HL-60 (cell line): ENCODE results near the gene CFAP74.

Experiments used
- DNase-seq, 2 experiments: peaks; one replicate each; pipeline ENCODE4 v3.0.0-alpha.2; 2010 to 2020; ENCODE audit warnings: low read depth in 1 of 2, low spot score in 1 of 2
- H3K27ac ChIP-seq: fragments of 250-450 bp; sonication (Bioruptor Pico); replicated peaks from 2 replicates; pipeline ENCODE4 v1.5.1; 2020; ENCODE audit warnings: mild to moderate bottlenecking, moderate library complexity
- H3K27me3 ChIP-seq: fragments of 250-450 bp; sonication (Bioruptor Pico); 2 replicates; pipeline ENCODE4 v1.5.1; 2021; ENCODE audit warnings: mild to moderate bottlenecking, moderate library complexity; ENCODE audit not compliant: insufficient read depth, poor library complexity, severe bottlenecking
- H3K4me3 ChIP-seq: replicated peaks from 2 replicates; pipeline ENCODE4 v1.5.1; 2011; ENCODE audit warnings: mild to moderate bottlenecking, control low read depth, low read length; ENCODE audit not compliant: insufficient read depth
- GABPA ChIP-seq: IDR thresholded peaks from 2 replicates; pipeline ENCODE4 v1.6.1; 2012; ENCODE audit warnings: low read depth
- POLR2AphosphoS5 ChIP-seq: IDR thresholded peaks from 2 replicates; pipeline ENCODE4 v1.6.1; 2012; ENCODE audit warnings: low read depth
- SPI1 ChIP-seq: IDR thresholded peaks from 2 replicates; pipeline ENCODE4 v1.6.1; 2012; ENCODE audit warnings: low read depth, mild to moderate bottlenecking, borderline replicate concordance
- TF ChIP-seq, protein P1 (sequence below): IDR thresholded peaks from 2 replicates; pipeline ENCODE4 v1.6.1; 2012; ENCODE audit warnings: low read depth; ENCODE audit not compliant: insufficient replicate concordance
- TF ChIP-seq, protein P2 (sequence below): IDR thresholded peaks from one replicate; pipeline ENCODE4 v1.5.1; 2011; ENCODE audit warnings: low read length, control low read depth, inconsistent platforms; ENCODE audit not compliant: insufficient read depth

The CFAP74 gene

DNA sequence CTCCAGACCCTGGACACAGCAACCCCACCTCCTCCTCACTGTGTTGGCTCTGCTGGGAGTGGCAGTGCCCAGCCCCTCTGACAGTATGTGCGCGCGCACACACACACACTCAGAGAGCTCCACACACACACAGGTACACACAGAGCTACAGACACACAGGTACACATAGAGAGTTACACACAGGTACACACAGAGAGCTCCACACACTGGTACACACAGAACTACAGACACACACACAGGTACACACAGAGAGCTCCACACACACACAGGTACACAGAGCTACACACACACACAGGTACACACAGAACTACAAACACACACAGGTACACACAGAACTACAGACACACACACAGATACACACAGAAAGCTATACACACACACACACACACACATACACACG lies 40.3 kb upstream of the CFAP74 start:
- no peak overlapping the region for H3K4me3 ChIP-seq
- no peak for DNase-seq
- H3K27me3 ChIP-seq, result peaks cover 19% of the 10 kb centered on the region
- TF ChIP-seq, protein P1, sequence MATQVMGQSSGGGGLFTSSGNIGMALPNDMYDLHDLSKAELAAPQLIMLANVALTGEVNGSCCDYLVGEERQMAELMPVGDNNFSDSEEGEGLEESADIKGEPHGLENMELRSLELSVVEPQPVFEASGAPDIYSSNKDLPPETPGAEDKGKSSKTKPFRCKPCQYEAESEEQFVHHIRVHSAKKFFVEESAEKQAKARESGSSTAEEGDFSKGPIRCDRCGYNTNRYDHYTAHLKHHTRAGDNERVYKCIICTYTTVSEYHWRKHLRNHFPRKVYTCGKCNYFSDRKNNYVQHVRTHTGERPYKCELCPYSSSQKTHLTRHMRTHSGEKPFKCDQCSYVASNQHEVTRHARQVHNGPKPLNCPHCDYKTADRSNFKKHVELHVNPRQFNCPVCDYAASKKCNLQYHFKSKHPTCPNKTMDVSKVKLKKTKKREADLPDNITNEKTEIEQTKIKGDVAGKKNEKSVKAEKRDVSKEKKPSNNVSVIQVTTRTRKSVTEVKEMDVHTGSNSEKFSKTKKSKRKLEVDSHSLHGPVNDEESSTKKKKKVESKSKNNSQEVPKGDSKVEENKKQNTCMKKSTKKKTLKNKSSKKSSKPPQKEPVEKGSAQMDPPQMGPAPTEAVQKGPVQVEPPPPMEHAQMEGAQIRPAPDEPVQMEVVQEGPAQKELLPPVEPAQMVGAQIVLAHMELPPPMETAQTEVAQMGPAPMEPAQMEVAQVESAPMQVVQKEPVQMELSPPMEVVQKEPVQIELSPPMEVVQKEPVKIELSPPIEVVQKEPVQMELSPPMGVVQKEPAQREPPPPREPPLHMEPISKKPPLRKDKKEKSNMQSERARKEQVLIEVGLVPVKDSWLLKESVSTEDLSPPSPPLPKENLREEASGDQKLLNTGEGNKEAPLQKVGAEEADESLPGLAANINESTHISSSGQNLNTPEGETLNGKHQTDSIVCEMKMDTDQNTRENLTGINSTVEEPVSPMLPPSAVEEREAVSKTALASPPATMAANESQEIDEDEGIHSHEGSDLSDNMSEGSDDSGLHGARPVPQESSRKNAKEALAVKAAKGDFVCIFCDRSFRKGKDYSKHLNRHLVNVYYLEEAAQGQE, result no peak
- TF ChIP-seq, protein P2, sequence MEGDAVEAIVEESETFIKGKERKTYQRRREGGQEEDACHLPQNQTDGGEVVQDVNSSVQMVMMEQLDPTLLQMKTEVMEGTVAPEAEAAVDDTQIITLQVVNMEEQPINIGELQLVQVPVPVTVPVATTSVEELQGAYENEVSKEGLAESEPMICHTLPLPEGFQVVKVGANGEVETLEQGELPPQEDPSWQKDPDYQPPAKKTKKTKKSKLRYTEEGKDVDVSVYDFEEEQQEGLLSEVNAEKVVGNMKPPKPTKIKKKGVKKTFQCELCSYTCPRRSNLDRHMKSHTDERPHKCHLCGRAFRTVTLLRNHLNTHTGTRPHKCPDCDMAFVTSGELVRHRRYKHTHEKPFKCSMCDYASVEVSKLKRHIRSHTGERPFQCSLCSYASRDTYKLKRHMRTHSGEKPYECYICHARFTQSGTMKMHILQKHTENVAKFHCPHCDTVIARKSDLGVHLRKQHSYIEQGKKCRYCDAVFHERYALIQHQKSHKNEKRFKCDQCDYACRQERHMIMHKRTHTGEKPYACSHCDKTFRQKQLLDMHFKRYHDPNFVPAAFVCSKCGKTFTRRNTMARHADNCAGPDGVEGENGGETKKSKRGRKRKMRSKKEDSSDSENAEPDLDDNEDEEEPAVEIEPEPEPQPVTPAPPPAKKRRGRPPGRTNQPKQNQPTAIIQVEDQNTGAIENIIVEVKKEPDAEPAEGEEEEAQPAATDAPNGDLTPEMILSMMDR, result no peak
- TF ChIP-seq SPI1, result no peak
- no peak for TF ChIP-seq POLR2AphosphoS5
- no peak for TF ChIP-seq GABPA
- H3K27ac ChIP-seq, result no peak overlapping the region

GRCh38 chr1:2042830-2043773 lies 39.5 kb upstream of the CFAP74 start:
- peaks cover 13% of the 10 kb centered on the region for H3K27me3 ChIP-seq
- DNase-seq, result no peak
- TF ChIP-seq SPI1 (no peak), POLR2AphosphoS5 (no peak), GABPA (no peak)
- TF ChIP-seq, protein P2, result no peak
- TF ChIP-seq, protein P1, result no peak
- H3K4me3 ChIP-seq, result no peak overlapping the region
- no peak overlapping the region for H3K27ac ChIP-seq

DNA sequence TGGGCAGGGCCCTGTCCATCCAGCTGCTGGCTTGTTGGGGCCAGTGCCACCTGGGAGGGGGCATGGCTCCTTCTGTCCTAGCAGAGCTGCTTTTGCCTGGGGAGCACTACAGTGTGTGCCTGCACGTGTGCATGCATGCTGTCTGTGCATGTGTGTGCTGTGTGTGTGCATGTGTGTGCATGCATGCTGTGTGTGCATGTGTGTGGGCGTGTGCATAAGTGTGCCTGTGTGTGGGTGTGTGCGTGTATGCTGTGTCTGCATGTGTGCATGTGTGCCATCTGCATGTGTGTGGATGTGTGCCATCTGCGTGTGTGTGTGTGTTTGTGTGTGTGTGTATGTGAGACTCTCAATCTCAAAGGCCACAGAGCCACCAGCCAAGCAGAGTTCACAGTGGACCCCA lies 38.3 kb upstream of the CFAP74 start:
- H3K4me3 ChIP-seq, result no peak overlapping the region
- DNase-seq, result no peak
- no peak overlapping the region for H3K27ac ChIP-seq
- H3K27me3 ChIP-seq, result peaks cover 10% of the 10 kb centered on the region
- TF ChIP-seq, protein P2, result no peak
- TF ChIP-seq POLR2AphosphoS5 (no peak), GABPA (no peak), SPI1 (no peak)
- TF ChIP-seq, protein P1, result no peak
